Activated T-helper 17 cell treated with anti-CD3 and anti-CD28 coated beads, Interleukin-2, amount 50 U/mL, for 72 hours (primary cell): Measurements from ENCODE around the gene CHST2. TPM values are rescaled to one million over a fixed set of nuclear protein-coding genes. Genes with fewer than 3 reads are reported as not detected.
A peak's percentile ranks its signal among the peaks of the same experiment; 100 is the strongest.

ENCODE experiments used
- ATAC-seq: fragments of 150-1000 bp; cut with Tn5 transposase; replicated peaks from 2 replicates; pipeline ENCODE4 v1.10.0; 2021; ENCODE audit warnings: mild to moderate bottlenecking, moderate library complexity
- H3K27ac Mint-ChIP-seq: one replicate; pipeline ENCODE4 v1.8.0; 2022; ENCODE audit warnings: mixed read lengths
- H3K27me3 Mint-ChIP-seq: one replicate; pipeline ENCODE4 v1.8.0; 2022; ENCODE audit warnings: mixed read lengths
- H3K36me3 Mint-ChIP-seq: one replicate; pipeline ENCODE4 v1.8.0; 2022; ENCODE audit warnings: low read depth, mild to moderate bottlenecking, mixed read lengths
- H3K4me1 Mint-ChIP-seq: one replicate; pipeline ENCODE4 v1.8.0; 2022; ENCODE audit warnings: mixed read lengths
- H3K4me3 Mint-ChIP-seq: one replicate; pipeline ENCODE4 v1.8.0; 2022; ENCODE audit warnings: mild to moderate bottlenecking, mixed read lengths
- H3K9me3 Mint-ChIP-seq: one replicate; pipeline ENCODE4 v1.8.0; 2022; ENCODE audit warnings: mixed read lengths
- total RNA-seq, 2 donors: library from RNA; stranded (reverse); gene quantifications; one replicate each; pipeline ENCODE4 v1.2.3, GENCODE V29; 2022

The CHST2 gene
- total RNA-seq, 2 donors from 2014 or later: 7.9 to 8.0 TPM

DNA sequence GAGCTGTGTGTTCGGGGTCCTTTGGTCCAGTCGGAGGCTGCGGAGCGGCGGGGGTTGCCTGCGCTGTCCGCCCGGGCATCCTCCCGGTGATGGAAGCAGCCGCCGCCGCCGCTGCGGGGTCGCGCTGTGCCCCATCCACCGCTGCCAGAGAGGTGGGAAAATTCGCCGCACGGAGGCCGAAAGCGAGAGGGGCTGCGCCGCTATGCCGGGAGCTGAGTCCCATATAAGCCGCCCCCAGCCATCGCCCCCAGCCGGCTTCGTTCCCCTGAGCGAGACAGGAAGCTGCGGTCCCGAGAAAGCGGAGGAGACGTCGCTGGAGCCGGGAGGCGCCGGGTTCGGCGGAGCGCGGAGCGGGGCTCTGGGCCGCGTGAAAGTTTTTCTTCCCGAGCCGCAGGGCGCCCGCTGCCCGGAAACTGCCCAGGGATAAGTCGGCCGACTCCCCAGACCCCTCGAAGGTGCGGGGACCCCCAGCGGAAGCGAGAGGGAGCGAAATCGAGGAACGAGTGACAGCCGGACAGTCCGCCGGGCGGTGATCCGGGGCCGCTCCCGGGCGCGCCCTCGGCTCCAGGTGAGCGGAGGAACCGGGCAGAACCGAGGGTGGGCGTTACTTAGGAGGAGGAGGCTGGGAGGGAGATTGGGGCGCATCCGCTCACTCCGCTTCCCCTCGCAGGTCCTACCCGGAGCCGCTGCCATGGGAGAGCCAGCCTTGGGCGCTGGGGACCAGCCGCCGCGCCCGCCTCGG is 574 bp downstream of the CHST2 start:
- Mint-ChIP-seq H3K4me1 (peaks cover 16% of the 10 kb centered on the region), H3K27me3 (peaks cover 4% of the 10 kb centered on the region), H3K9me3 (no peaks in the 10 kb centered on the region), H3K27ac (peak overlapping the region; percentile 63), H3K4me3 (peak overlapping the region; percentile 87), H3K36me3 (peaks cover 22% of the 10 kb centered on the region)
- ATAC-seq: peak; percentile 33

DNA sequence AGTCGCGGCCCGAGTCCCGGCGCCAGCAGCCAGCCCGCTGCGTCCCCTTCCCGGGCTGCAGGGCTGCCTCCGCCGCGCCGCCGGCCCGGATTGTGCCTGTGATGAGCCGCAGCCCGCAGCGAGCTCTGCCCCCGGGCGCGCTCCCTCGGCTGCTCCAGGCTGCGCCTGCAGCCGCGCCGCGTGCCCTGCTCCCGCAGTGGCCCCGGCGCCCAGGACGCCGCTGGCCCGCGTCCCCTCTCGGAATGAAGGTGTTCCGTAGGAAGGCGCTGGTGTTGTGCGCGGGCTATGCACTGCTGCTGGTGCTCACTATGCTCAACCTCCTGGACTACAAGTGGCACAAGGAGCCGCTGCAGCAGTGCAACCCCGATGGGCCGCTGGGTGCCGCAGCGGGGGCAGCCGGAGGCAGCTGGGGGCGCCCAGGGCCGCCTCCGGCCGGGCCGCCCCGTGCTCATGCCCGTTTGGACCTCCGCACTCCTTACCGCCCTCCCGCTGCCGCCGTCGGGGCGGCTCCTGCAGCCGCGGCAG is 1.2 kb downstream of the CHST2 start:
- Mint-ChIP-seq H3K27me3 (peaks cover 4% of the 10 kb centered on the region), H3K36me3 (peaks cover 22% of the 10 kb centered on the region), H3K27ac (no peak overlapping the region), H3K4me1 (peaks cover 16% of the 10 kb centered on the region), H3K4me3 (peak overlapping the region; percentile 64), H3K9me3 (no peaks in the 10 kb centered on the region)
- ATAC-seq: peak; percentile 27

DNA sequence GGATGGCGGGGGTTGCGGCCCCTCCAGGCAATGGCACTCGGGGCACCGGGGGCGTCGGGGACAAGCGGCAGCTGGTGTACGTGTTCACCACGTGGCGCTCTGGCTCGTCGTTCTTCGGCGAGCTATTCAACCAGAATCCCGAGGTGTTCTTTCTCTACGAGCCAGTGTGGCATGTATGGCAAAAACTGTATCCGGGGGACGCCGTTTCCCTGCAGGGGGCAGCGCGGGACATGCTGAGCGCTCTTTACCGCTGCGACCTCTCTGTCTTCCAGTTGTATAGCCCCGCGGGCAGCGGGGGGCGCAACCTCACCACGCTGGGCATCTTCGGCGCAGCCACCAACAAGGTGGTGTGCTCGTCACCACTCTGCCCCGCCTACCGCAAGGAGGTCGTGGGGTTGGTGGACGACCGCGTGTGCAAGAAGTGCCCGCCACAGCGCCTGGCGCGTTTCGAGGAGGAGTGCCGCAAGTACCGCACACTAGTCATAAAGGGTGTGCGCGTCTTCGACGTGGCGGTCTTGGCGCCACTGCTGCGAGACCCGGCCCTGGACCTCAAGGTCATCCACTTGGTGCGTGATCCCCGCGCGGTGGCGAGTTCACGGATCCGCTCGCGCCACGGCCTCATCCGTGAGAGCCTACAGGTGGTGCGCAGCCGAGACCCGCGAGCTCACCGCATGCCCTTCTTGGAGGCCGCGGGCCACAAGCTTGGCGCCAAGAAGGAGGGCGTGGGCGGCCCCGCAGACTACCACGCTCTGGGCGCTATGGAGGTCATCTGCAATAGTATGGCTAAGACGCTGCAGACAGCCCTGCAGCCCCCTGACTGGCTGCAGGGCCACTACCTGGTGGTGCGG is 1.9 kb downstream of the CHST2 start:
- peak; percentile 21 for ATAC-seq
- Mint-ChIP-seq H3K4me3 (peak overlapping the region; percentile 64), H3K4me1 (peaks cover 16% of the 10 kb centered on the region), H3K36me3 (peaks cover 22% of the 10 kb centered on the region), H3K27me3 (peaks cover 4% of the 10 kb centered on the region), H3K27ac (no peak overlapping the region), H3K9me3 (no peaks in the 10 kb centered on the region)

DNA sequence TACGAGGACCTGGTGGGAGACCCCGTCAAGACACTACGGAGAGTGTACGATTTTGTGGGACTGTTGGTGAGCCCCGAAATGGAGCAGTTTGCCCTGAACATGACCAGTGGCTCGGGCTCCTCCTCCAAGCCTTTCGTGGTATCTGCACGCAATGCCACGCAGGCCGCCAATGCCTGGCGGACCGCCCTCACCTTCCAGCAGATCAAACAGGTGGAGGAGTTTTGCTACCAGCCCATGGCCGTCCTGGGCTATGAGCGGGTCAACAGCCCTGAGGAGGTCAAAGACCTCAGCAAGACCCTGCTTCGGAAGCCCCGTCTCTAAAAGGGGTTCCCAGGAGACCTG is 2.5 kb downstream of the CHST2 start:
- peaks cover 22% of the 10 kb centered on the region for H3K36me3 Mint-ChIP-seq
- H3K4me1 Mint-ChIP-seq: peaks cover 16% of the 10 kb centered on the region
- no peaks in the 10 kb centered on the region for H3K9me3 Mint-ChIP-seq
- H3K27me3 Mint-ChIP-seq: peaks cover 4% of the 10 kb centered on the region
- H3K4me3 Mint-ChIP-seq: peak overlapping the region; percentile 64
- ATAC-seq: no peak
- no peak overlapping the region for H3K27ac Mint-ChIP-seq

DNA sequence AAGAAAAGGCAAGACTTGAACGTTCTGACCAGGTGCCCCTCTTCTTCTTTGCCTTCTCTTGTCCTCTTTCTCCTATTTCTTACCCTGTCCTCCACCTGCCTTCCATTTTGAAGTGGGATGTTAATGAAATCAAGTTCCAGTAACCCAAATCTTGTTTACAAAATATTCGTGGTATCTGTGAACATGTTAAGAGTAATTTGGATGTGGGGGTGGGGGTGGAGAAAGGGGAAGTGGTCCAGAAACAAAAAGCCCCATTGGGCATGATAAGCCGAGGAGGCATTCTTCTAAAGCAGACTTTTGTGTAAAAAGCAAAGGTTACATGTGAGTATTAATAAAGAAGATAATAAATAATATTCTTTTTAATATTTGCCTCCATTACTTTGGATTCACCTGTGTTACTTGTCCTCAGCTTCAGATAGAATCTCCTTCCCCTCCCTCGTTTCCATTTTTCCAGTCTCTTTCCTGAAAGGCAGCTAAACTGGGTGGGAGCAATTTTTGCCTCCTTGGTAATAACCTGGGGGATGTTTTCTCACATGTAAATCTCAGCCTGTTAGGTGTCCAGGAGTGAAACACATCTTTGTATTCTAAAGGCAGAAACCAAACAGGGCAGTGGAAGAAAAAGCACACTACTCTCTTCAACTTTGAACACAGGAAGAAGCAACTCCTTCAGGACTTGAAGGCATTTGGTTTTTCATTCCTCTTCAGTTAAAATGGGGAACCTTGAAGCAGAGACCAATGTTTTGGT is 3.2 kb downstream of the CHST2 start:
- Mint-ChIP-seq H3K27me3 (peaks cover 4% of the 10 kb centered on the region), H3K27ac (no peak overlapping the region), H3K9me3 (no peaks in the 10 kb centered on the region), H3K36me3 (peaks cover 22% of the 10 kb centered on the region), H3K4me1 (peaks cover 16% of the 10 kb centered on the region), H3K4me3 (peak overlapping the region; percentile 64)
- ATAC-seq: no peak

DNA sequence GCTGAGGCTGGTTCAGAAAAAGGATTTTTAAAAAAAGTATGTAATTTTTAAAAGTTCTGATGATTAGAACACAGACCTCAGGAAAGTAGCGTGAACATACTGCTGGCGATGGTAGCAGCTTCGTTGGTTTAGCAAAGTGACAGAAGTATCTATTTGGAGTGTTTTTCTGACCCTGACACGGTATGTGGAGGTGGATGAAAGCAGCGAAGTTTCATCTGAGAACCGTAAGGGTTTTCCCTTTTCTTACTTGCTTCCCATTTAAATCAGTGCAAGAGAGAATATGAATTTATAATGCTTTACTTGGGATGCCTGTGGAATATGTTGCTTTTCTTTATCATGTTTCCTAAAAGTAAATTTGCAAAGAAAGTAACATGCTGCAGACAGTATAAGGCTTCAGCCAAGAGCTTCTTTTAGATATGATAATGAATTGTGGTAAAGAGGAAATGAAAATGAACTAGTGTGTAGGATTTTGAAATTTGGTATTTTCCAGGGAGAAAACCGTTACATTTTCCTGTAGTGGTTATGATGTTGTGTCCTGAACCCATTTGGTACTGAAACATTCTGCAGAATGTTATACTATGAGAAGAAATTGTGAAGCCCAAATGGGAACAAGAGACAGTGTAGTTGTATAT is 3.9 kb downstream of the CHST2 start:
- ATAC-seq: no peak
- H3K27ac Mint-ChIP-seq: no peak overlapping the region
- H3K4me1 Mint-ChIP-seq: peaks cover 16% of the 10 kb centered on the region
- peak overlapping the region; percentile 64 for H3K4me3 Mint-ChIP-seq
- peaks cover 22% of the 10 kb centered on the region for H3K36me3 Mint-ChIP-seq
- peaks cover 4% of the 10 kb centered on the region for H3K27me3 Mint-ChIP-seq
- H3K9me3 Mint-ChIP-seq: no peaks in the 10 kb centered on the region

DNA sequence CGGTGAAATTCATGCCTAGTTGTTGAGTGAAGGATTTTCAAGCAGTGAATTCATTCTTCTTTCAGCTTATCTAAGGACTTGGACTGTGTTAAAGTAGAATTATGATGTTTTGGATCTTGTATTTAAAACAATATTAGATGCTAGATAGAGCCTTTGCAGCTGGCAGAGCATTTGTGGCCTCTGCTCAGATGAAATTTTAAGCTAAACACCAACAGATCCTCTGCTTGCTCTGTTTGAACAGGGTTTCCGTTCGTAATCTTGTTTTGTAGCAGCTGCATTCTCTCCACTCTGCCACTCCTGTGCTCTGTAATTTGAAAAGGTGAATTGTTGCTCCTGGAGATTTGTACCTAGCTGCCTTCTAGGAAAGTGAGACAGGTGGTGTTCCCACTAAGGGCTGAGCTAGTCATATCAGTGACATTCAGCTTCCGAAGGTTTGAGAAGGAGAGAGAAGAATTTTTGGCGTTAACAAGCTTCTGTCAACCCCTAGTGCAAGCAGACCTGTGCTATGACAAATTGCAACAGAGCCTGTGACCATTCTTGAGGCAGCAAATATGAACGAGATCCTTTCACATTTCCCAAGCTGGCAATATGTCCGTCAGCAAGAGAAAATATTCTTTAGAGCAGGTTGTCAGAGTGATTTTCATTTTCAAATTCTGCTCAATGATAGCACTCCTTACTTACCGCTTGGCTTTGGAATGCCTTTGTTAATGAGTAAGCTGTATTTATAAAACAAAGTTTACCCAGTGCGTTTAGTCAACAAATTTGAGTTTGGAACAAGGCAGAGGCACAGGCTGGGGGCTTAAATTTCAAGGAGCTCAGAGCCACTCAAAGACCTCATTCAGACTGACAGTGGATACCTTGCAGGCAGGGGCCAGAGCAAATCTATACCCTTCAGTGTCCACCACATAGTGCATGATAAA is 5.3 kb downstream of the CHST2 start:
- no peaks in the 10 kb centered on the region for H3K9me3 Mint-ChIP-seq
- H3K4me1 Mint-ChIP-seq: peaks cover 16% of the 10 kb centered on the region
- H3K36me3 Mint-ChIP-seq: peaks cover 13% of the 10 kb centered on the region
- H3K27me3 Mint-ChIP-seq: peaks cover 4% of the 10 kb centered on the region
- no peak for ATAC-seq
- H3K4me3 Mint-ChIP-seq: no peak overlapping the region
- H3K27ac Mint-ChIP-seq: no peak overlapping the region

DNA sequence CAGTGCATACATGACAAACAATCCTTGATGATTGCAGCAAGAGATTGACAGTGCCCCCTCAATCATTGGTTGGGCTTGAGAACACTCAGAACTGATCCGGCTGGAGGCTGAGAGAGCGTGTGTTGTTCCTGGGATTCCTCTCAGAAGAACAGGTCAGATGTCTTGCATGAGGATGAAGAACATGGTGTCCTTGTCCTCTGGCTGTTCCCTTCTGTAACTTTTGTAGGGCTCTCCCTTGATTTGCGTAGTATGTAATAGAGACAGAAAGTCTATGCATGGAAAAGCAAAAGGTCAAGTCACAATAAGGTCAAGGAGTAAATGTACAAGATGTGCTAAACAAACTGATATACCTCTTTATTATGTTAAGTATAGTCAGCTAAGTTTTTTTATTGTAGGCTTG is 8.2 kb downstream of the CHST2 start:
- Mint-ChIP-seq H3K27me3 (peaks cover 4% of the 10 kb centered on the region), H3K9me3 (no peaks in the 10 kb centered on the region), H3K4me1 (peaks cover 11% of the 10 kb centered on the region), H3K4me3 (no peak overlapping the region), H3K36me3 (no peaks in the 10 kb centered on the region), H3K27ac (no peak overlapping the region)
- no peak for ATAC-seq

DNA sequence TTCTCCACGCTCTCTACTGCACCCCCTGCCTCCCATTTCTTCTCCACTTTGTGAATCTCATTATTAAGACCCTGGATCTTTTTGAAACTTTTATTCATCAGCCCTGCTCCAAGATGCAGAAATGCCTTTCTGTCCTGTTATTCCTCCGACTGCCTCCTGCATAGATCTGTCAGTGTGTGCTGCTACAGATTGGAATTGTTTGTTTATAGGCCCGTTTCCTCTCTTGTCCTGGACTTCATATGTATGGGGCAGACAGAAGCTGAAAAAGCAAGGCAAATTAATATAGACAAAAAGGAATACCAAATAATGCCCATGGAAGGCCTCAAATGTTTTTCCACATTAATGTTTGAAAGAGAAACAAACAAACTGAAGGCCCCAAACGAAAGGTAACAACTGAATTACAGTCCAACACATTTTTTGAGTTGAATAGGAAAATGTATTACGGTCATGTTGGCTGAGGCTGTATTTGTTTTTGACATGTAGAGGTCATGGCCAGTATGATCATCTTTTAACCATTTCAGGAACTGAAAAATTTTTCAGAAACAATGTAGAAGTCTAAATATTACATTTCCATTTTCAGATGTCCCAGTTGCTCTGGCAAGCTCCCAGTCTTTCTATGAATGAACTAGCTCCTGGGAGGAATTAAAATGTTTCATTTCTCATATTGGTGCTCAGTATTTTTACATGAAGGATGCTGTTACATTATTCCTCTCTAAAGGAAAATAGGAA is 8.8 kb downstream of the CHST2 start:
- Mint-ChIP-seq H3K4me1 (peaks cover 7% of the 10 kb centered on the region), H3K4me3 (no peak overlapping the region), H3K9me3 (no peaks in the 10 kb centered on the region), H3K27ac (no peak overlapping the region), H3K27me3 (peaks cover 4% of the 10 kb centered on the region), H3K36me3 (no peaks in the 10 kb centered on the region)
- no peak for ATAC-seq

DNA sequence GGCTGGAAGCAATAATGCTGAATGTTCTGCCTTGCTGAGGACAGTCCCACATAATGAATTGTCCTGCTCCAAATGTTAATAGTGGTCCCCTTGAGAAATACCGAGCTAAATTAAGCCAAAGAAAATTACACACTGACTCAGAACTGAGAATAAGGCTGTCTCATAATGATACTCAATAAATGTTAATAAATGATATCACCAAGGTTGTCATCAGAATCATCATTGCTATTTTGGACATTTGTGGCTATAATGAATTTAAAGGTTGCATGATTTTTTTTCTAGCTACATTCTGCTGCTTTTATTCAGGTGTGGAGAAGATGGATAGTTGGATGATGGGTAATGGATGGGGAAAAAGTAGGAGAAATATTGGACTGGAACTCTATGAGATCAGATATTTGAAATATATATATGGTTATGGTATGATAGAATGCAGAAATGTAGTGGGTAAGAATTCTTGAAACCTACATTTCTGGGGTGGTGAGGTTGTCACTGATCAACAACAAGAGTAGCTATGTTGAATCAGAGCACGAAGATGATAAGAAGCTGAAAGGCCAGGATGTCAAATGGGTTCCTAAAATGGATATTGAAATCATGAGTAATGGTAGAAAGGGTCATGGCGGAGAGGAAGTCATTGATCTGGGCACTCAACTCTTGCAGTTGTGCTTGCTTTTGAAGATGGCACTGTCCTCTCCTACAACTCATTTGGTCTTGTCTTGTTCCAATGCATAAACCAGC is 12.8 kb downstream of the CHST2 start:
- Mint-ChIP-seq H3K4me3 (no peak overlapping the region), H3K36me3 (no peaks in the 10 kb centered on the region), H3K4me1 (no peaks in the 10 kb centered on the region), H3K27me3 (no peaks in the 10 kb centered on the region), H3K27ac (no peak overlapping the region), H3K9me3 (no peaks in the 10 kb centered on the region)
- peak; percentile 53 for ATAC-seq

DNA sequence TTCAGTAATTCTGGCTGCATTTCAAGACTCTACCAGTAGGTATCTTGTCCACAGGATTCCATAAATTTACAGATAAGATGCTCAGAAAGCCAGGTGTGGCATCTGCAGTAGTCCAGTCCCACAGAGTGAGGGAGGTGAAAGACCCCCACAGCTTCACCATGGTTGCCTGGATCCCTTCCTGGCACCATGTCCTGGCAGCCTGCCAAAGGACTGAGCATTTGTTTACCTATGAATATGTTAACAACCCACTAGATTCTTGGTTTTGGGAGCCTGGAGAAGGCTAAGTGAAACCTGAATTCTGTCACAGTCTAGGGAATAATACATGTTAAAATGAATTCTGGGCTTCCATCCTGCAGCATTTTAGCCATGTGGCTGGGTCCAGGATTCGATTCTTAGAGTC is 14.9 kb downstream of the CHST2 start:
- no peak overlapping the region for H3K4me3 Mint-ChIP-seq
- H3K27me3 Mint-ChIP-seq: no peaks in the 10 kb centered on the region
- H3K36me3 Mint-ChIP-seq: no peaks in the 10 kb centered on the region
- no peaks in the 10 kb centered on the region for H3K4me1 Mint-ChIP-seq
- no peak for ATAC-seq
- no peak overlapping the region for H3K27ac Mint-ChIP-seq
- no peaks in the 10 kb centered on the region for H3K9me3 Mint-ChIP-seq

DNA sequence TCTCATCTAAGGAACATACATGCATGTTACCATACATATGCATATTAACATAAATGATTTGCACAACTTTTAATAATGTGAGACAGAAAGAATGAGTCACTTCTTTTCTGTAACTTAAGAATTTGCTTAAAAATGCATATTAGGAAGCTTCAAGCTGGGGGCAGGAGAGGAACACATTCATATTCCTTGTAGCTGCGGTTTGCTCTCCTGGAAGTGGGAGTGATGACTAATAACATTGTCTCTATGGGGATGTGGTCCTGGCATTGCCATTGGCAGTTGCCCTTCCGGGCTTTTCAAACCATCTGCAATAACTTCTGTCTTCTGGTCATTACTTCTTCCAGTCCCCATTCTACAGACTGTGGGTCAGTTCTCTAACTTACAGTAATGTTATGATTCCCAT is 15.6 kb downstream of the CHST2 start:
- H3K27me3 Mint-ChIP-seq: no peaks in the 10 kb centered on the region
- no peak overlapping the region for H3K27ac Mint-ChIP-seq
- no peaks in the 10 kb centered on the region for H3K4me1 Mint-ChIP-seq
- no peak overlapping the region for H3K4me3 Mint-ChIP-seq
- H3K9me3 Mint-ChIP-seq: no peaks in the 10 kb centered on the region
- ATAC-seq: peak; percentile 69
- H3K36me3 Mint-ChIP-seq: no peaks in the 10 kb centered on the region
